Neural progenitor cell (in vitro differentiated cells): Measurements from ENCODE around the gene MT1E. TPM values are rescaled to one million over a fixed set of nuclear protein-coding genes. Genes with fewer than 3 reads are reported as not detected.
A peak's percentile ranks its signal among the peaks of the same experiment; 100 is the strongest.

Source experiments
- DNase-seq: peaks from one replicate; pipeline ENCODE4 v3.0.0-alpha.2; 2016; ENCODE audit warnings: low spot score
- H2AFZ ChIP-seq: fragments of 200-600 bp; sonication (generic); replicated peaks from 2 replicates; pipeline ENCODE4 v1.6.1; 2016; ENCODE audit warnings: antibody characterized with exemption
- H3F3A ChIP-seq: fragments of 200-600 bp; sonication (generic); 2 replicates; pipeline ENCODE4 v1.6.1; 2016; ENCODE audit warnings: antibody characterized with exemption, low read depth
- H3K27ac ChIP-seq: fragments of 200-600 bp; sonication (generic); 2 replicates; pipeline ENCODE4 v1.5.1; 2016; ENCODE audit warnings: mild to moderate bottlenecking
- H3K27me3 ChIP-seq: fragments of 200-600 bp; sonication (generic); 2 replicates; pipeline ENCODE4 v1.6.1; 2016; ENCODE audit warnings: mild to moderate bottlenecking, moderate library complexity
- H3K36me3 ChIP-seq: fragments of 200-600 bp; sonication (generic); 2 replicates; pipeline ENCODE4 v1.5.1; 2016
- H3K4me1 ChIP-seq: fragments of 200-600 bp; sonication (generic); 2 replicates; pipeline ENCODE4 v1.6.1; 2016; ENCODE audit warnings: mixed run types
- H3K4me2 ChIP-seq: fragments of 200-600 bp; sonication (generic); 2 replicates; pipeline ENCODE4 v1.6.1; 2016
- H3K4me3 ChIP-seq: fragments of 200-600 bp; sonication (generic); 2 replicates; pipeline ENCODE4 v1.5.1; 2016
- H3K79me2 ChIP-seq: fragments of 200-600 bp; sonication (generic); 2 replicates; pipeline ENCODE4 v1.6.1; 2016; ENCODE audit warnings: low read depth
- H3K9ac ChIP-seq: fragments of 200-600 bp; sonication (generic); 2 replicates; pipeline ENCODE4 v1.6.1; 2016
- H3K9me3 ChIP-seq: fragments of 200-600 bp; sonication (generic); 2 replicates; pipeline ENCODE4 v1.5.1; 2016; ENCODE audit warnings: low read depth
- H4K20me1 ChIP-seq: fragments of 200-600 bp; sonication (generic); 2 replicates; pipeline ENCODE4 v1.6.1; 2016; ENCODE audit warnings: low read depth
- H3K27ac Mint-ChIP-seq: 3 replicates; pipeline ENCODE4 v1.8.0; 2021; ENCODE audit warnings: mixed read lengths
- H3K27me3 Mint-ChIP-seq: 2 replicates; pipeline ENCODE4 v1.8.0; 2022; ENCODE audit warnings: low read depth, mild to moderate bottlenecking, inconsistent platforms, moderate library complexity, mixed read lengths; ENCODE audit not compliant: insufficient read depth
- H3K36me3 Mint-ChIP-seq: 3 replicates; pipeline ENCODE4 v1.8.0; 2021; ENCODE audit warnings: mixed read lengths
- H3K4me1 Mint-ChIP-seq: 3 replicates; pipeline ENCODE4 v1.8.0; 2021; ENCODE audit warnings: mixed read lengths
- H3K4me3 Mint-ChIP-seq: 3 replicates; pipeline ENCODE4 v1.8.0; 2021; ENCODE audit warnings: mild to moderate bottlenecking, moderate library complexity, mixed read lengths
- H3K9me3 Mint-ChIP-seq: 3 replicates; pipeline ENCODE4 v1.8.0; 2020; ENCODE audit warnings: mixed read lengths
- CTCF ChIP-seq: fragments of 200-600 bp; sonication (generic); IDR thresholded peaks from 2 replicates; pipeline ENCODE4 v1.5.1; 2017; ENCODE audit warnings: antibody characterized with exemption, mild to moderate bottlenecking
- EZH2 ChIP-seq: fragments of 200-600 bp; sonication (generic); IDR thresholded peaks from 2 replicates; pipeline ENCODE4 v1.6.1; 2017; ENCODE audit warnings: antibody characterized with exemption, mild to moderate bottlenecking, moderate library complexity
- EZH2phosphoT487 ChIP-seq: fragments of 200-600 bp; sonication (generic); IDR thresholded peaks from 2 replicates; pipeline ENCODE4 v1.6.1; 2017; ENCODE audit warnings: antibody characterized with exemption
- total RNA-seq: library from RNA; depleted of rRNA; stranded (reverse); fragments of >200 nt; gene quantifications from 2 replicates; pipeline ENCODE4 v1.2.3, GENCODE V29; 2015; ENCODE audit warnings: low replicate concordance

Gene MT1E
- total RNA-seq, 1 donor from 2014 or later, result 2.4 TPM

DNA sequence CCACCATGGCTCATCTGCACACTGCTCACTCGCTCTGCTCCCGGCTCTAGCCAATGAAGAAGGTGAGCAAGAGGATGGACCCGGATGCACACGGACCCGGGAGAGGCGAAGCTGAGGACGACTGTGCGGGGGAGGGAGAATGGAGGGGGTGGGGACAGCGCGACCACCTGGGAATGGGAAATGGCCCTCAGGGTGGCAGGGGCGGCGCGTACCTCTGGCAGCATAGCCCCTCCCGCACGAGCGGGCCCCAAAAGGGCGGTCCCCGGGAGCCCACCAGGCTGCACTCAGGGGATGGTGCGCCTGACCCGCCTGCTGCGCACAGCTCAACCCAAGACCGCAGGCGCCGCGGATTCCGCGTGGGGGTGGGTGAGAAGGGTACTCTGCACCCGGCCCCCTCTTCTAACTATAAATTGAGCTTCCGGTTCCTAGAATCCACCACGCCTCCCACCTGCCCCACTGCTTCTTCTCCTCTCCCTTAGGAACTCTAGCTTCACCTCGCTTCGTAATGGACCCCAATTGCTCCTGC is 50.2 kb downstream of the MT1E start:
- peaks cover 99% of the 10 kb centered on the region for H3K27me3 ChIP-seq
- H3K4me2 ChIP-seq, result peak overlapping the region; percentile 73
- no peak overlapping the region for H3K27ac ChIP-seq
- no peaks in the 10 kb centered on the region for H3K36me3 ChIP-seq
- no peak overlapping the region for H3K27ac Mint-ChIP-seq
- peaks cover 49% of the 10 kb centered on the region for H3K27me3 Mint-ChIP-seq
- H3K9ac ChIP-seq, result no peak overlapping the region
- H3K9me3 ChIP-seq, result no peaks in the 10 kb centered on the region
- H3K79me2 ChIP-seq, result no peaks in the 10 kb centered on the region
- peaks cover 15% of the 10 kb centered on the region for H3F3A ChIP-seq
- H3K4me3 Mint-ChIP-seq, result peak overlapping the region; percentile 59
- no peaks in the 10 kb centered on the region for H3K9me3 Mint-ChIP-seq
- no peak overlapping the region for H2AFZ ChIP-seq
- DNase-seq, result no peak
- no peaks in the 10 kb centered on the region for H3K4me1 ChIP-seq
- H3K36me3 Mint-ChIP-seq, result no peaks in the 10 kb centered on the region
- H3K4me3 ChIP-seq, result peak overlapping the region; percentile 45
- no peaks in the 10 kb centered on the region for H4K20me1 ChIP-seq
- TF ChIP-seq CTCF (no peak), EZH2phosphoT487 (no peak), EZH2 (peak; percentile 59)
- peaks cover 3% of the 10 kb centered on the region for H3K4me1 Mint-ChIP-seq

Other genes starting within 250 kb of the MT1E start
- gene AMFR, start 200.2 kb upstream of the MT1E start, total RNA-seq, result 38.7 and 51.3 TPM in 2 replicates
- 165 and 256 TPM in 2 replicates for gene NUDT21, start 174.4 kb upstream of the MT1E start, total RNA-seq
- gene OGFOD1, start 174.2 kb upstream of the MT1E start, total RNA-seq, result 65.8 and 73.4 TPM in 2 replicates
- gene BBS2, start 105.8 kb upstream of the MT1E start, total RNA-seq, result 47.8 and 64.5 TPM in 2 replicates
- gene MT4, start 60.7 kb upstream of the MT1E start, total RNA-seq, result not detected in 2 replicates
- not detected in 2 replicates for gene MT3, start 36.3 kb upstream of the MT1E start, total RNA-seq
- 1.3 TPM in 1 of 2 replicates, not detected in the other for gene MT2A, start 17.2 kb upstream of the MT1E start, total RNA-seq
- gene MT1M, start 6.9 kb downstream of the MT1E start, total RNA-seq, result not detected in 2 replicates
- gene MT1A, start 12.9 kb downstream of the MT1E start, total RNA-seq, result not detected in 2 replicates
- not detected in 2 replicates for gene MT1B, start 26.1 kb downstream of the MT1E start, total RNA-seq
- gene MT1F, start 32.2 kb downstream of the MT1E start, total RNA-seq, result 1.1 TPM in 1 of 2 replicates, not detected in the other
- 2.6 TPM in 1 of 2 replicates, not detected in the other for gene MT1G, start 42.3 kb downstream of the MT1E start, total RNA-seq
- not detected in 2 replicates for gene MT1H, start 44.0 kb downstream of the MT1E start, total RNA-seq
- gene MT1X, start 56.7 kb downstream of the MT1E start, total RNA-seq, result 4.4 TPM in 1 of 2 replicates, not detected in the other
- 116 and 128 TPM in 2 replicates for gene NUP93, start 104.3 kb downstream of the MT1E start, total RNA-seq
- gene SLC12A3, start 239.4 kb downstream of the MT1E start, total RNA-seq, result not detected in 2 replicates